Spleen (tissue), 11 donors: ENCODE results near the gene ARFIP1. TPM values are rescaled to one million over a fixed set of nuclear protein-coding genes. Genes with fewer than 3 reads are reported as not detected.

Source experiments
- DNase-seq: peaks from one replicate; pipeline ENCODE4 v3.0.0-alpha.2; 2020
- H3K27ac ChIP-seq, 8 donors: fragments of 200-600 bp; sonication (generic) in 7 of 8; 1 replicate in 4 of 8; 2 replicates in 4 of 8; pipeline versions ENCODE4 v1.5.0 to v1.8.0; 2016 to 2021; ENCODE audit warnings: inconsistent platforms in 4 of 8, mild to moderate bottlenecking in 4 of 8, moderate library complexity in 1 of 8
- H3K27me3 ChIP-seq, 7 donors: fragments of 200-600 bp; sonication (generic) in 6 of 7; replicated peaks in 1 of 7; 1 replicate in 4 of 7; 2 replicates in 3 of 7; pipeline versions ENCODE4 v1.5.0 to v1.8.0; 2016 to 2021; ENCODE audit warnings: inconsistent platforms in 3 of 7, mild to moderate bottlenecking in 1 of 7
- H3K36me3 ChIP-seq, 6 donors: fragments of 200-600 bp; sonication (generic) in 5 of 6; 1 replicate in 4 of 6; 2 replicates in 2 of 6; pipeline versions ENCODE4 v1.5.0 to v1.8.0; 2016 to 2021; ENCODE audit warnings: inconsistent platforms in 2 of 6
- H3K4me1 ChIP-seq, 6 donors: fragments of 200-600 bp; sonication (generic) in 5 of 6; 1 replicate in 3 of 6; 2 replicates in 3 of 6; pipeline versions ENCODE4 v1.5.0 to v1.8.0; 2016 to 2021; ENCODE audit warnings: inconsistent platforms in 3 of 6
- H3K4me3 ChIP-seq, 8 donors: fragments of 200-600 bp; sonication (generic) in 7 of 8; 1 replicate in 4 of 8; 2 replicates in 4 of 8; pipeline versions ENCODE4 v1.5.0 to v1.8.0; 2016 to 2021; ENCODE audit warnings: inconsistent platforms in 4 of 8, mild to moderate bottlenecking in 4 of 8, moderate library complexity in 2 of 8
- H3K9me3 ChIP-seq, 8 donors: fragments of 200-600 bp; sonication (generic) in 7 of 8; 1 replicate in 4 of 8; 2 replicates in 4 of 8; pipeline versions ENCODE4 v1.5.0 to v1.8.0; 2016 to 2021; ENCODE audit warnings: inconsistent platforms in 4 of 8
- POLR2A ChIP-seq, 3 donors: fragments of 450-650 bp; IDR thresholded peaks; one replicate each; pipeline ENCODE4 v1.5.1; 2017; ENCODE audit warnings: antibody characterized with exemption in 3 of 3, mild to moderate bottlenecking in 1 of 3
- POLR2AphosphoS5 ChIP-seq, 3 donors: sonication (generic); formaldehyde crosslinking; IDR thresholded peaks; one replicate each; pipeline ENCODE4 v1.5.1; 2017; ENCODE audit warnings: antibody characterized with exemption in 3 of 3
- WGBS, 5 donors: extraction: QIAGEN DNeasy Blood & Tissue Kit in 3 of 5; methylation state at CpG; one replicate each; pipeline versions ENCODE4 v1.1.5 to v1.1.7; 2013 to 2018; 5-methylcytosine and 5-hydroxymethylcytosine counted together
- intact Hi-C: fragments of 100-400 bp; cut with DNase I; formaldehyde crosslinking; loops from one replicate; pipeline ENCODE4 v1.15.0; 2023; ENCODE audit warnings: low total_unique reads
- polyA plus RNA-seq, 3 donors: library from polyadenylated mRNA; stranded (reverse); fragments of 200-250 nt; gene quantifications; one replicate each; pipeline ENCODE4 v1.2.1, GENCODE V29; 2013
- total RNA-seq, 7 donors: library from RNA; depleted of rRNA in 3 of 7; stranded (reverse); fragments of >200 nt in 3 of 7; fragmentation: NEBNext Ultra II Directional in 4 of 7; extraction: Animal tissue kit (Norgen Biotek cat#: 25700) in 4 of 7; gene quantifications; one replicate each; pipeline versions ENCODE4 v1.1.0 to v1.2.1, GENCODE V29; 2016 to 2021
- TF ChIP-seq, protein P1 (sequence below), 11 experiments: fragments of 200-600 bp in 7 of 11; fragments of 450-650 bp in 4 of 11; sonication (generic) in 4 of 11; IDR thresholded peaks in 8 of 11; conservative IDR thresholded peaks in 3 of 11; 1 replicate in 7 of 11; 2 replicates in 4 of 11; pipeline versions ENCODE4 v1.4.0 to v1.8.0; 2016 to 2021; ENCODE audit warnings: antibody characterized with exemption in 11 of 11, inconsistent platforms in 4 of 11, mild to moderate bottlenecking in 1 of 11
- donor health status: healthy with polysubstance abuse.
- donor health status: DM: no; HTN: no; CAD: no; lungs with moderate emphysema.
- donor health status: DM: no; HTN: no; CAD: no.
- donor health status: Bipolar disorder and iron deficiency.
- donor health status: healthy.
- donor health status: DM: no; HTN: no; CAD: no.
- donor health status: DM: yes; HTN: yes; CAD: no.

Gene ARFIP1
- total and polyA plus RNA-seq, 10 donors, result 13.9 to 35.0 (median 26.8) TPM

DNA sequence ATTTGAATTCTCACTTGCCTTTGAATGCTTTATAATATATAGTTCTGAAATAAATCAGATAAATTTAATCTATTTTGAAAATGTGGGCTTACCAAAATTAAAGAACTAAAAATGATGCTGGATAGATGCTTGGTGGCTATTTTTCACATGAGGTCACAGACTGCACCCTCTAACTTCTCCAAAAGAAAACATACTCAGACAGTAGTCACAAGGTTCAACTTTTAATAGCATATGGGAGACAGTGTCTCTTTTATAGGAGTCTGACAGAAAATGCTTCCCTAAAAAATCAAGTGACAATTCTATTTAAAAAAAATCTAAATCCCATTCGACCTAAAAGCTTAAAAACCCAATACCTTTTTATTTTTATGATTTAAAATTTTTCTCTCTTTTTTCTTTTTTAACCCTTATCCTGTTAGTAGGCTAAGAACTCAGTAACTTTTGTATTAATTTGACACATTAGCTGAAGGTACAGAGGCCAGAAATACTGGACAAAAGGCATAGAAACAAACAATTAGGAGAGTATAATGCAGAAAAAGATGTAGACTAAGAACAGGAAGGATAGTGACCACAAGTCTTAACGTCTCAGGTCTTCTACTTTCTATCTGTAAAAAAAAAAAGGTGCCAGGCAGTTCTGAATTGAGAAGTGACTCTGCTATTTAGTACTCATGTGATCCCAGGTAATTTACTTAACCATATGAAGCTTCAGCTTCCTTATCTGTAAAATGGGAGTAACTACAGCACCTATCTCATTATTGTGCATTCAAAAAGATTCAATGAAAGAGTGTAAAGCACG lies 7.8 kb upstream of the ARFIP1 start:
- Histone ChIP-seq H3K4me3 (no peak overlapping the region), H3K9me3 (no peaks in the 10 kb centered on the region), H3K4me1 (peaks cover 0 to 3% (median 0%) of the 10 kb centered on the region in 6 donors), H3K36me3 (no peaks in the 10 kb centered on the region), H3K27ac (no peak overlapping the region), H3K27me3 (no peaks in the 10 kb centered on the region)
- intact Hi-C loops, result no loop called here
- 43 to 52% (median 44%) methylated on average over 3 of the region's 3 CpGs for WGBS, 5 donors
- TF ChIP-seq POLR2AphosphoS5 (IDR thresholded peaks at IDR 0.05) (no peak), POLR2A (IDR thresholded peaks at IDR 0.05) (no peak)
- TF ChIP-seq, protein P1, sequence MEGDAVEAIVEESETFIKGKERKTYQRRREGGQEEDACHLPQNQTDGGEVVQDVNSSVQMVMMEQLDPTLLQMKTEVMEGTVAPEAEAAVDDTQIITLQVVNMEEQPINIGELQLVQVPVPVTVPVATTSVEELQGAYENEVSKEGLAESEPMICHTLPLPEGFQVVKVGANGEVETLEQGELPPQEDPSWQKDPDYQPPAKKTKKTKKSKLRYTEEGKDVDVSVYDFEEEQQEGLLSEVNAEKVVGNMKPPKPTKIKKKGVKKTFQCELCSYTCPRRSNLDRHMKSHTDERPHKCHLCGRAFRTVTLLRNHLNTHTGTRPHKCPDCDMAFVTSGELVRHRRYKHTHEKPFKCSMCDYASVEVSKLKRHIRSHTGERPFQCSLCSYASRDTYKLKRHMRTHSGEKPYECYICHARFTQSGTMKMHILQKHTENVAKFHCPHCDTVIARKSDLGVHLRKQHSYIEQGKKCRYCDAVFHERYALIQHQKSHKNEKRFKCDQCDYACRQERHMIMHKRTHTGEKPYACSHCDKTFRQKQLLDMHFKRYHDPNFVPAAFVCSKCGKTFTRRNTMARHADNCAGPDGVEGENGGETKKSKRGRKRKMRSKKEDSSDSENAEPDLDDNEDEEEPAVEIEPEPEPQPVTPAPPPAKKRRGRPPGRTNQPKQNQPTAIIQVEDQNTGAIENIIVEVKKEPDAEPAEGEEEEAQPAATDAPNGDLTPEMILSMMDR (IDR thresholded peaks at IDR 0.05 in 8 of 11, conservative IDR thresholded peaks at IDR 0.05 in 3 of 11), result no peak
- DNase-seq, result no peak

DNA sequence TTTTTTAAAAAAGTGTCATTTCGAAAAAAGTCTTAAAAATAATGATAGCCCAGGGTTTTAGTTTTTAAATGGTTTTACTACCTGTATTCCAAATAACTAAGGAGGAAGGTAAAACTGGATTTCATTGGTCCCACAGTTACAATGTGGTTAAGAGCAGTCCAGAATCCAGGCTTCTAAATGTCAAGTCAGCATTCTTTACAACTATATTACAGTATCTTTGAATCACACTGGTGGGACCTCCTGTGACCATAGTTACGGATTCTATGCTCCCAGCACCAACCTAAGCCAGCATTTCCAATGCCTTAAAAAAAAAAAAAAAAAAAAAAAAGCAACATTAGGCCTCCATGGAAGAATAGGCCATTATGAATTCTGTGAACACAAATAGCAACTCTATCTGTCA lies 6.4 kb upstream of the ARFIP1 start:
- H3K4me1 ChIP-seq, result peaks cover 0 to 11% (median 3%) of the 10 kb centered on the region in 6 donors
- intact Hi-C loops, result no loop called here
- H3K4me3 ChIP-seq, result no peak overlapping the region
- no peaks in the 10 kb centered on the region for H3K36me3 ChIP-seq
- no peaks in the 10 kb centered on the region for H3K9me3 ChIP-seq
- no peak for DNase-seq
- no peak for TF ChIP-seq POLR2A (IDR thresholded peaks at IDR 0.05)
- TF ChIP-seq POLR2AphosphoS5 (IDR thresholded peaks at IDR 0.05), result no peak
- TF ChIP-seq, protein P1 (IDR thresholded peaks at IDR 0.05 in 8 of 11, conservative IDR thresholded peaks at IDR 0.05 in 3 of 11), result no peak
- no peak overlapping the region for H3K27ac ChIP-seq
- H3K27me3 ChIP-seq, result no peaks in the 10 kb centered on the region
- WGBS, 5 donors, result 93 to 95% (median 94%) methylated on average over 2 of the region's 2 CpGs

DNA sequence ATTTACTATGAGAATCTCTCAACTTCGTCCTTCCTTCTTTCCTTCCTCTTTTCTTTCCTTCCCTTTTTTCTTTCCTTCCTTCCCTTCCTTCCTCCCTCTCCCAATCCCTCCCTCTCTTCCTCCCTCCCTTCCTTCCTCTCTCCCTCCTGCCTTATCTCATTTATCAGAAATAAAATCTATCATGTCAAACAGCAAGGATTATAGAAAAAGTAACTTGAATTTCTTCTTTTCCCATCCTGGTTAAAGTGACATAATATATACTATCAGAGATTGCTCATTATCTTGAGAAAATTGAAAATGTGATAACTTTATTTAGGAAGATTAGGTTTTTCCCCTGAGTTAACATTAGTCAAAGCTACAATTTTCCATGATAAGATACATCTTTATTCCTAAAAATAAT lies 5.8 kb upstream of the ARFIP1 start:
- DNase-seq, result no peak
- peaks cover 0 to 17% (median 8%) of the 10 kb centered on the region in 6 donors for H3K4me1 ChIP-seq
- H3K27me3 ChIP-seq, result no peaks in the 10 kb centered on the region
- H3K36me3 ChIP-seq, result no peaks in the 10 kb centered on the region
- TF ChIP-seq POLR2A (IDR thresholded peaks at IDR 0.05), result no peak
- TF ChIP-seq, protein P1 (IDR thresholded peaks at IDR 0.05 in 8 of 11, conservative IDR thresholded peaks at IDR 0.05 in 3 of 11), result no peak
- no peak for TF ChIP-seq POLR2AphosphoS5 (IDR thresholded peaks at IDR 0.05)
- H3K27ac ChIP-seq, result no peak overlapping the region
- H3K4me3 ChIP-seq, result no peak overlapping the region
- intact Hi-C loops, result no loop called here
- 13 to 32% (median 31%) methylated on average over 1 of the region's 1 CpG for WGBS, 5 donors
- H3K9me3 ChIP-seq, result no peaks in the 10 kb centered on the region

DNA sequence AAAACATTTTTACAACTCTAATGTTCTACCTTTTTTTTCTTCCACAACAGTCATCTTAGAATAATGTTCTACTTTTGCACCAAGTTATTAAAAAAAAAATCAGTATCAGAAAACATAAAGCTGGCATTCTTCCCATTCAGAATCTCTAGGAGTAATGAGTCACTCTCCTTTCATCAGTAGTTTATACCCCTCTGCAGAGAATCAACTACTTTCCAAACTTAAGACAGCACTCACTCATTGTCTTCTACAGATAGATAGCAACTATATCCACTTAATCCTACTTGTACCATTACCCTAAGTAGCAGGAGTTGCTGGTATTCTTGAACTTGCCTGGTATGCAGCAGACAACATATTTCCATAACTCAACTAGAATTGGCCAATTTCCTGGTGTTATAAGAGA lies 3.4 kb upstream of the ARFIP1 start:
- no peaks in the 10 kb centered on the region for H3K9me3 ChIP-seq
- H3K27me3 ChIP-seq, result no peaks in the 10 kb centered on the region
- no peak overlapping the region for H3K27ac ChIP-seq
- peaks cover 3 to 34% (median 21%) of the 10 kb centered on the region in 6 donors for H3K4me1 ChIP-seq
- DNase-seq, result no peak
- H3K4me3 ChIP-seq, result no peak overlapping the region
- no peaks in the 10 kb centered on the region for H3K36me3 ChIP-seq
- TF ChIP-seq POLR2AphosphoS5 (IDR thresholded peaks at IDR 0.05), result no peak
- intact Hi-C loops, result no loop called here
